Endodermal cell (in vitro differentiated cells): ENCODE measurements around the gene MSX1. TPM values are rescaled to one million over a fixed set of nuclear protein-coding genes. Genes with fewer than 3 reads are reported as not detected.

Source experiments
- DNase-seq: peaks from one replicate; pipeline ENCODE4 v3.0.0-alpha.2; 2017
- H3K27ac ChIP-seq: 2 replicates; pipeline ENCODE4 v1.5.1; 2013; ENCODE audit warnings: mild to moderate bottlenecking, low read depth, low read length, moderate library complexity
- H3K27me3 ChIP-seq: 2 replicates; pipeline ENCODE4 v1.6.1; 2013; ENCODE audit warnings: mild to moderate bottlenecking, low read length, moderate library complexity; ENCODE audit not compliant: insufficient read depth, control insufficient read depth, poor library complexity, severe bottlenecking
- H3K36me3 ChIP-seq: 2 replicates; pipeline ENCODE4 v1.7.0; 2013; ENCODE audit warnings: mild to moderate bottlenecking, low read length, moderate library complexity; ENCODE audit not compliant: control insufficient read depth, insufficient read depth
- H3K4me1 ChIP-seq: one replicate; pipeline ENCODE4 v1.7.0; 2013; ENCODE audit warnings: low read length; ENCODE audit not compliant: control insufficient read depth, insufficient read depth
- H3K4me3 ChIP-seq: 2 replicates; pipeline ENCODE4 v1.5.1; 2013; ENCODE audit warnings: mild to moderate bottlenecking, low read length, moderate library complexity
- H3K9ac ChIP-seq: 2 replicates; pipeline ENCODE4 v1.6.1; 2013; ENCODE audit warnings: mild to moderate bottlenecking, low read length, moderate library complexity; ENCODE audit not compliant: poor library complexity, severe bottlenecking; ENCODE audit errors: extremely low read depth
- H3K9me3 ChIP-seq: 2 replicates; pipeline ENCODE4 v1.6.1; 2013; ENCODE audit warnings: mild to moderate bottlenecking, low read length, moderate library complexity; ENCODE audit not compliant: control insufficient read depth
- H3K27ac Mint-ChIP-seq: 2 replicates; pipeline ENCODE4 v1.8.0; 2020; ENCODE audit warnings: mixed read lengths
- H3K27me3 Mint-ChIP-seq: 2 replicates; pipeline ENCODE4 v1.8.0; 2021; ENCODE audit warnings: mild to moderate bottlenecking, mixed read lengths; ENCODE audit not compliant: insufficient read depth
- H3K36me3 Mint-ChIP-seq: 2 replicates; pipeline ENCODE4 v1.8.0; 2020; ENCODE audit warnings: low read depth, mixed read lengths
- H3K4me1 Mint-ChIP-seq: 2 replicates; pipeline ENCODE4 v1.8.0; 2020; ENCODE audit warnings: mixed read lengths
- H3K4me3 Mint-ChIP-seq: 2 replicates; pipeline ENCODE4 v1.8.0; 2020; ENCODE audit warnings: mild to moderate bottlenecking, moderate library complexity, mixed read lengths
- H3K9me3 Mint-ChIP-seq: 2 replicates; pipeline ENCODE4 v1.8.0; 2020; ENCODE audit warnings: mild to moderate bottlenecking, mixed read lengths
- WGBS, 2 experiments: methylation state at CpG; one replicate each; pipeline versions ENCODE4 v1.1.5 to v1.1.7; 2013; ENCODE audit warnings: missing lambda C conversion rate in 2 of 2, mixed read lengths in 1 of 2; ENCODE audit not compliant: insufficient coverage in 1 of 2, insufficient read length in 1 of 2; 5-methylcytosine and 5-hydroxymethylcytosine counted together
- total RNA-seq, 2 donors: library from RNA; stranded (reverse); fragmentation: NEBNext Ultra II Directional in 1 of 2; extraction: Animal tissue kit (Norgen Biotek cat#: 25700) in 1 of 2; gene quantifications; 2 replicates in 1 of 2; 3 replicates in 1 of 2; pipeline ENCODE4 v1.2.1, GENCODE V29; 2021
- TF ChIP-seq, protein P1 (sequence below): fragments of 200-600 bp; sonication (generic); conservative IDR thresholded peaks from 2 replicates; pipeline ENCODE4 v1.5.0; 2021; ENCODE audit warnings: antibody characterized with exemption, mild to moderate bottlenecking

The MSX1 gene
- total RNA-seq, 2 donors from 2014 or later = 0.46 to 1.3 TPM

DNA sequence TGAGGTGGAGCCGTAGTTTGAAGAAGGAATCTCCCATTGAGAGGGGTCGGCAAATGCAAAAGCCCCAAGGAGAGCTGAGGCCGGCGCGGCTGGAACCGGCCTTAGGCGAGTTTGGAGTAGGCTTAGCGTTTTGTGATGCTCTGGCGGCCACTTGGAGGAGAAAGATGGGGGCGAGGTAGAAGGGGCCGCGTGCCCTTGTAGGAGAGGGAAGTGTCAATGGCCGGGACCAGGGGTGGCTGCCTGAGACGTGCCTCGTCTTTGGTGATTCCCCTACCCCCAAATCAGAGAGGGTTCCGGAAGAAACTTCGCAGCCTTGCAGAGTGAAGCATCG lies 11.7 kb downstream of the MSX1 start:
- TF ChIP-seq, protein P1, sequence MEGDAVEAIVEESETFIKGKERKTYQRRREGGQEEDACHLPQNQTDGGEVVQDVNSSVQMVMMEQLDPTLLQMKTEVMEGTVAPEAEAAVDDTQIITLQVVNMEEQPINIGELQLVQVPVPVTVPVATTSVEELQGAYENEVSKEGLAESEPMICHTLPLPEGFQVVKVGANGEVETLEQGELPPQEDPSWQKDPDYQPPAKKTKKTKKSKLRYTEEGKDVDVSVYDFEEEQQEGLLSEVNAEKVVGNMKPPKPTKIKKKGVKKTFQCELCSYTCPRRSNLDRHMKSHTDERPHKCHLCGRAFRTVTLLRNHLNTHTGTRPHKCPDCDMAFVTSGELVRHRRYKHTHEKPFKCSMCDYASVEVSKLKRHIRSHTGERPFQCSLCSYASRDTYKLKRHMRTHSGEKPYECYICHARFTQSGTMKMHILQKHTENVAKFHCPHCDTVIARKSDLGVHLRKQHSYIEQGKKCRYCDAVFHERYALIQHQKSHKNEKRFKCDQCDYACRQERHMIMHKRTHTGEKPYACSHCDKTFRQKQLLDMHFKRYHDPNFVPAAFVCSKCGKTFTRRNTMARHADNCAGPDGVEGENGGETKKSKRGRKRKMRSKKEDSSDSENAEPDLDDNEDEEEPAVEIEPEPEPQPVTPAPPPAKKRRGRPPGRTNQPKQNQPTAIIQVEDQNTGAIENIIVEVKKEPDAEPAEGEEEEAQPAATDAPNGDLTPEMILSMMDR = no peak
- WGBS, 2 experiments = 2% methylated on average over 12 to 18 of the region's 18 CpGs
- Histone ChIP-seq H3K27me3 (peaks cover 99% of the 10 kb centered on the region), H3K4me1 (no peaks in the 10 kb centered on the region), H3K9ac (no peak overlapping the region), H3K4me3 (no peak overlapping the region), H3K9me3 (no peaks in the 10 kb centered on the region), H3K27ac (no peak overlapping the region), H3K36me3 (no peaks in the 10 kb centered on the region)
- peak; percentile 71 for DNase-seq
- no peaks in the 10 kb centered on the region for H3K27me3 Mint-ChIP-seq
- H3K9me3 Mint-ChIP-seq = no peaks in the 10 kb centered on the region
- H3K36me3 Mint-ChIP-seq = no peaks in the 10 kb centered on the region
- H3K27ac Mint-ChIP-seq = no peak overlapping the region
- no peak overlapping the region for H3K4me3 Mint-ChIP-seq
- H3K4me1 Mint-ChIP-seq = peaks cover 15% of the 10 kb centered on the region

DNA sequence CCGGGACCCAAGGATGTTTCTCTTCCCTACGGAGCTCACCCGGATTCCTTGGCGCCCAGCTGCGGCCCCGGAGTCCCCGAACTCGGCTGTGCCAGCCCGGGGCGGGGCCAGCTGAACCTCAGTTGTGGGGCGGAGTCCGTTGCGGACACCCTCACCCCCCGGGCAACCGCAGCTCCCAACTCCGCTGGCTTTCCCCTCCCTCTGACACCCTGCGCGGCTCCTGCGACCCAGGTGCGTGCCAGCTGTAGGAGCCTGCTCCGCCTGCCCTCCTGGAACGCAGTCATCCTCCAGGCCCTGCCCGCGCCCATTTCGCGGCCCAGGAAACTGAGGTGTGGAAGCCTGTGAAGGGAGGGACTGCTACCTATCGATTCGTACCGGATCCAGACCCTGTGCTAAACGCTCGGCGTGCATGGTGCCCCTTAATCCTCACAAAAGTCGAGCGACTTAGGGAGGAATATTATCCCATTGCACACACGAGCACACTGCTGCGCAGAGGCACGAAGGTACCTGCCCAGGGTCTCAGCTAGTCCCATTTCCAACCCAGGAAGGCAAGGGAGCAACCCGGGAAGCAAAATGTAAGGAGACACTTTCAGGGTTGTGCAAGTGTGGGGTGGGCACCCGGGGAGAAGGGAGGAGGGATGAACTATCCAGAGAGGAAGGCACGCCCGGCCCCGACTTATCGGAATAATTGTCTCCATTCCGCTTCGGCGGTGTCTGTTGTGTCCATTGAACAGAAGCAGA lies 12.3 kb downstream of the MSX1 start:
- no peak overlapping the region for H3K4me3 Mint-ChIP-seq
- Histone ChIP-seq H3K9ac (no peak overlapping the region), H3K36me3 (no peaks in the 10 kb centered on the region), H3K4me1 (no peaks in the 10 kb centered on the region), H3K27me3 (peaks cover 94% of the 10 kb centered on the region), H3K27ac (no peak overlapping the region), H3K4me3 (no peak overlapping the region), H3K9me3 (no peaks in the 10 kb centered on the region)
- H3K36me3 Mint-ChIP-seq = no peaks in the 10 kb centered on the region
- no peak overlapping the region for H3K27ac Mint-ChIP-seq
- no peaks in the 10 kb centered on the region for H3K27me3 Mint-ChIP-seq
- 6 to 9% methylated on average over 32 to 46 of the region's 46 CpGs for WGBS, 2 experiments
- DNase-seq = peak; percentile 59
- no peaks in the 10 kb centered on the region for H3K9me3 Mint-ChIP-seq
- TF ChIP-seq, protein P1 = no peak
- H3K4me1 Mint-ChIP-seq = peaks cover 10% of the 10 kb centered on the region

DNA sequence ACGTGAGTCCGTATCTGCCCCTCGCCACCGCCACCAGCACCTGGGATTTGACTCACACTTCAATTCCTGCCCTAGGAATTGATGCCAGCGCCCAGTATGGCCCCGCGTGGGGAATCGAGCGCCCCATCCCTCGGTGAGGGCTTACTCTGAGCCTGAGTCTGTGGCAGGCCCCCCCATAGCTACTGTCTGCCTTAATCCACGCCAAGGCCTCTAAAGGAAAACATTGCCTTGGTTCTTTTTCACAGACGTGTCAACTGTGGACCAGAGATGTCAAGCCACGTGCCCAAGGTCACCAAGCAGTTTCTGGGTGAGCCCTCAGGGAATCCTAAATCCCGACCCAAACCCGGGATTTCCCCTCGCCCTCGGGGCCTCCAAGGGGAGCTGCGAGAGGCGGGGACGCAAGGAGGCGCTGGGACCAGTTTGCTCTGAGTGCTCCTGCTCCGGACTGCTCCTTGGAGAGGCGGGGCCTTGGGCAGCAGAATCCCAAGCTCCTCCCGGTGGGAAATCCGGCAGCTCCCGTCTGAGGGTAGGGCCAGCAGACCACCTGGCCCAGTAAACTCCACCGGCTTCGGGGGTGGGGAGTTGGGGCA lies 12.9 kb downstream of the MSX1 start:
- H3K9me3 ChIP-seq = no peaks in the 10 kb centered on the region
- 5 to 12% methylated on average over 16 to 28 of the region's 28 CpGs for WGBS, 2 experiments
- Mint-ChIP-seq H3K9me3 (no peaks in the 10 kb centered on the region), H3K36me3 (no peaks in the 10 kb centered on the region), H3K27me3 (no peaks in the 10 kb centered on the region), H3K4me3 (no peak overlapping the region), H3K27ac (no peak overlapping the region), H3K4me1 (peaks cover 10% of the 10 kb centered on the region)
- no peak overlapping the region for H3K9ac ChIP-seq
- H3K4me3 ChIP-seq = no peak overlapping the region
- TF ChIP-seq, protein P1 = peak; percentile 42
- DNase-seq = peak; percentile 89
- no peaks in the 10 kb centered on the region for H3K4me1 ChIP-seq
- H3K27ac ChIP-seq = no peak overlapping the region
- H3K27me3 ChIP-seq = peaks cover 87% of the 10 kb centered on the region
- no peaks in the 10 kb centered on the region for H3K36me3 ChIP-seq
